Nephron (organoid): Measurements from ENCODE around the gene WNT2.

Experiments
- H3K27ac Mint-ChIP-seq, 3 experiments: 2 replicates each; pipeline ENCODE4 v1.8.0; 2020; ENCODE audit warnings: mixed read lengths in 3 of 3, mild to moderate bottlenecking in 2 of 3, moderate library complexity in 1 of 3
- H3K27me3 Mint-ChIP-seq: 2 replicates; pipeline ENCODE4 v1.8.0; 2021; ENCODE audit warnings: low read depth, mild to moderate bottlenecking, moderate library complexity, mixed read lengths
- H3K36me3 Mint-ChIP-seq: 2 replicates; pipeline ENCODE4 v1.8.0; 2020; ENCODE audit warnings: low read depth, mixed read lengths
- H3K4me1 Mint-ChIP-seq: 2 replicates; pipeline ENCODE4 v1.8.0; 2020; ENCODE audit warnings: mixed read lengths
- H3K4me3 Mint-ChIP-seq, 3 experiments: 2 replicates each; pipeline ENCODE4 v1.8.0; 2020; ENCODE audit warnings: mild to moderate bottlenecking in 3 of 3, mixed read lengths in 3 of 3, moderate library complexity in 2 of 3
- H3K9me3 Mint-ChIP-seq: 2 replicates; pipeline ENCODE4 v1.8.0; 2020; ENCODE audit warnings: mixed read lengths
- TF ChIP-seq, protein P1 (sequence below), 3 experiments: fragments of 200-600 bp; sonication (generic); IDR thresholded peaks; one replicate each; pipeline ENCODE4 v1.5.0; 2021; ENCODE audit warnings: antibody characterized with exemption in 3 of 3; ENCODE audit not compliant: unreplicated experiment in 3 of 3

WNT2 gene

DNA sequence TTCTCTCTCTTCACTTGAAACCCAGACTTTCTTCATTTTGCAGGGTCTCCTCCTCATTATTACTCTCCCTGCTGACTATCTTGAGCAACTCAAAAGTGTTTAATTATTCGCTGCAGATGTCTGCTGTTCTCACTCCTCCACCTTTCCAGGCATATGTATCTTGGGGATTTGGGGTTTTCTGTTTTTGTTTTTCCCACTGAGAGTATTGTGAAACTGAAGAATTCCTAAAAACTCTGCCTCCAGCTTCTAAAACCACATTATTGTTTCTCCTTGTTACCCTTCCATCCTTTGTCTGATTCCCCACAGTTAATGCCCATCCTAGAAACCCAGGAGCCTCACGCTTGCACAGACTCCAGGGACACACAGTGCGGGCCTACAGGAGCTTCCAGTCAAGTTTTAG, 51.3 kb downstream of the WNT2 start:
- no peaks in the 10 kb centered on the region for H3K4me1 Mint-ChIP-seq
- no peaks in the 10 kb centered on the region for H3K36me3 Mint-ChIP-seq
- no peak overlapping the region for H3K27ac Mint-ChIP-seq
- no peak overlapping the region for H3K4me3 Mint-ChIP-seq
- H3K9me3 Mint-ChIP-seq: no peaks in the 10 kb centered on the region
- H3K27me3 Mint-ChIP-seq: peaks cover 4% of the 10 kb centered on the region
- TF ChIP-seq, protein P1, sequence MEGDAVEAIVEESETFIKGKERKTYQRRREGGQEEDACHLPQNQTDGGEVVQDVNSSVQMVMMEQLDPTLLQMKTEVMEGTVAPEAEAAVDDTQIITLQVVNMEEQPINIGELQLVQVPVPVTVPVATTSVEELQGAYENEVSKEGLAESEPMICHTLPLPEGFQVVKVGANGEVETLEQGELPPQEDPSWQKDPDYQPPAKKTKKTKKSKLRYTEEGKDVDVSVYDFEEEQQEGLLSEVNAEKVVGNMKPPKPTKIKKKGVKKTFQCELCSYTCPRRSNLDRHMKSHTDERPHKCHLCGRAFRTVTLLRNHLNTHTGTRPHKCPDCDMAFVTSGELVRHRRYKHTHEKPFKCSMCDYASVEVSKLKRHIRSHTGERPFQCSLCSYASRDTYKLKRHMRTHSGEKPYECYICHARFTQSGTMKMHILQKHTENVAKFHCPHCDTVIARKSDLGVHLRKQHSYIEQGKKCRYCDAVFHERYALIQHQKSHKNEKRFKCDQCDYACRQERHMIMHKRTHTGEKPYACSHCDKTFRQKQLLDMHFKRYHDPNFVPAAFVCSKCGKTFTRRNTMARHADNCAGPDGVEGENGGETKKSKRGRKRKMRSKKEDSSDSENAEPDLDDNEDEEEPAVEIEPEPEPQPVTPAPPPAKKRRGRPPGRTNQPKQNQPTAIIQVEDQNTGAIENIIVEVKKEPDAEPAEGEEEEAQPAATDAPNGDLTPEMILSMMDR (IDR thresholded peaks at IDR 0.05; ENCODE audit: unreplicated experiment in 3 of 3): no peak

DNA sequence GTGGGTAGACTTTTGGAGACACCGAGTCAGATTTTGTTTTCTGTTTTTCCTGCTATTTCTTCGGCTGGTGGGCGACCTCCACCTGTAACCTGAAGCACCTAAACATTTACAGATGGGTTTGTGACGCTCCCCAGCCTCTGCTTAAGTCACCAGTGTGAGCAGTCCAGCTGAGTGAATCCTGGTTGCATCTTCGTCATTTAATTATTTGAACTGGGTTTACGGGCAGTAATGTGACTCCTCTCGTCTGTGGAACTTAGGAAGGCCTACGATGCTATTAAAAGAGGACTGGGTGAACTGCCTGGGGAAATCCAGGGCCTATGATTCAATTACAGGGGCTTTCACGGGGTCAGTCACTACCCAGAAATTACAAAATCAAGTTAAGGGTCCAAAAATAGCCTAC, 52.5 kb downstream of the WNT2 start:
- Mint-ChIP-seq H3K9me3 (no peaks in the 10 kb centered on the region), H3K27ac (no peak overlapping the region), H3K27me3 (peaks cover 4% of the 10 kb centered on the region)

DNA sequence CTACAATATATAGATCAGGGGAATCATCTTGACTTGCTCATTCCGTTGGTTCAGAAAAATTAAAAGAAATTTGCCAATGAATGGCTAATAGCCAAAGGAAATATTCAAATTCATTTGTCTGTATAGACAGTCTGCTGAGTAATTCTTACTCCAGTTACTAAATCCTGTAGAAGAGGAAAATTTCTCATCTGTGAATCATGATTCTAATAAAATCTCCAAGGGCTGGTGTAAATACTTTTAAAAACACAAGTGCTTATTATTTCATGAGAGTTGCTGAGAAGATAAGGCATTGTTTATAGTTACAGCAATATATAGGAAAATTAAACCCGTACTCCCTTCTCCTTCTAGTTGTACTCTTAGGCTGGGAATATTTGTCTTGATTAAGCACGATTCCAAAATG, 53.0 kb downstream of the WNT2 start:
- H3K4me3 Mint-ChIP-seq: no peak overlapping the region
- TF ChIP-seq, protein P1 (IDR thresholded peaks at IDR 0.05; ENCODE audit: unreplicated experiment in 3 of 3): no peak
- H3K9me3 Mint-ChIP-seq: no peaks in the 10 kb centered on the region
- no peak overlapping the region for H3K27ac Mint-ChIP-seq
- H3K36me3 Mint-ChIP-seq: no peaks in the 10 kb centered on the region
- no peaks in the 10 kb centered on the region for H3K4me1 Mint-ChIP-seq
- peaks cover 3% of the 10 kb centered on the region for H3K27me3 Mint-ChIP-seq

More for the DNA sequence above, 52.5 kb downstream of the WNT2 start:
- Mint-ChIP-seq H3K4me1 (no peaks in the 10 kb centered on the region), H3K4me3 (no peak overlapping the region), H3K36me3 (no peaks in the 10 kb centered on the region)
- TF ChIP-seq, protein P1 (IDR thresholded peaks at IDR 0.05; ENCODE audit: unreplicated experiment in 3 of 3): no peak

DNA sequence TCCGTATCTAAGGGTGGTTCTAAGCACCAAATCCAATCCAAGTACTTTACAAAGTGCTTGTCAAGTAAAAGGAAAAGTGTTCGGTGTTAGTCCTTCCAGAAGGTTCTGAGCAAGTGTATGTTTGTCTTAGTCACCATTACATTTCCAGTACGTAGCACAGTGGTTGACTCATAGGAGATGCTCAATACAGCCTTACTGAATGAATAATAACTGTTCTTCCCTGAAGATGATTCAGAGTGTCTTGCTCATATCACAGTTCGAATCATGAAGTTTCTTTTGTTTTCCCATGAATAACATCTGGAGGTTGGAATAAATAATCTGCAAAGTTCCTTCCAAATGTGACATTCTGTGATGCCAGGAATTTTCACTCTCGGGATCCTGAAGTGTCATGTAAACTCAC, 53.4 kb downstream of the WNT2 start:
- TF ChIP-seq, protein P1 (IDR thresholded peaks at IDR 0.05; ENCODE audit: unreplicated experiment in 3 of 3): no peak

DNA sequence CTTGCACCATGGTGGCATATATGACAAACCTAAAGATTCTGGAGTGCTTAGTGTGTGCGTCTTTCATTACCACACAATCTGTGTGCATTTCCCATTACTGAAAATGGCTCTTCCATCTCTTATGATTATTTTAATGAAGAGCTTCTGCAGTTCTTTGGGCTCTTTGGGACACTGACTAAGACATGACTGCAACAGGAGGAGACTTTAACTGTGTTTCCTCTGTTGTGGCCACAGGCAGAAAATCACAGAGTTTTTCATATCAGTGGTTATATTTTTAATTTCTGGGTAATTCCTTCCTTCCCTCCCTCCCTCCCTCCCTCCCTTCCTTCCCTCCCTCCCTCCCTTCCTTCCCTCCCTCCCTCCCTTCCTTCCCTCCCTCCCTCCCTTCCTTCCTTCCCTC, 58.1 kb downstream of the WNT2 start:
- no peaks in the 10 kb centered on the region for H3K36me3 Mint-ChIP-seq
- TF ChIP-seq, protein P1 (IDR thresholded peaks at IDR 0.05; ENCODE audit: unreplicated experiment in 3 of 3): no peak
- H3K27ac Mint-ChIP-seq: no peak overlapping the region
- no peaks in the 10 kb centered on the region for H3K27me3 Mint-ChIP-seq
- H3K4me1 Mint-ChIP-seq: no peaks in the 10 kb centered on the region
- H3K4me3 Mint-ChIP-seq: no peak overlapping the region
- no peaks in the 10 kb centered on the region for H3K9me3 Mint-ChIP-seq

More for the DNA sequence above, 53.4 kb downstream of the WNT2 start:
- H3K36me3 Mint-ChIP-seq: no peaks in the 10 kb centered on the region
- no peaks in the 10 kb centered on the region for H3K9me3 Mint-ChIP-seq
- no peak overlapping the region for H3K27ac Mint-ChIP-seq
- H3K4me1 Mint-ChIP-seq: no peaks in the 10 kb centered on the region
- H3K4me3 Mint-ChIP-seq: no peak overlapping the region
- no peaks in the 10 kb centered on the region for H3K27me3 Mint-ChIP-seq

DNA sequence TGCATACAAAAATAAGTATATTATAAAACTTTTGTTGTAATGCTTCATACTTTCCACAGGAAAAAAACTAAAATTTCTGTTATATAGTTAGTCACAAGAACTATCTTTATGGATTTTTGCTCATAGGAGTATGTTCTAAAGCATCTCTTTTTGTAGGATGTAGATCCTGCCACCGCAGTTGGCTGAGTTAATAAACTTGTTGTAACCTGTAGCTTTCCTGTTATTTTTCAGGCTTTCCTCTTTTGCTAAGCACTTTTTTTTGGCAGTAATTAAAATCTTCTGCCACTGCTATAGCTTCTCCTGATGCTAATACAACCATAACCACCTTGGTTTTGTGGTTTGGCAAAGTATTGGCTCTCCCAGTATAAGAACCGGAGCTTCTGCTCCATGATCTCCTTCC, 60.3 kb downstream of the WNT2 start:
- Mint-ChIP-seq H3K4me1 (no peaks in the 10 kb centered on the region), H3K36me3 (no peaks in the 10 kb centered on the region), H3K27me3 (no peaks in the 10 kb centered on the region), H3K4me3 (no peak overlapping the region), H3K9me3 (no peaks in the 10 kb centered on the region), H3K27ac (no peak overlapping the region)
- TF ChIP-seq, protein P1 (IDR thresholded peaks at IDR 0.05; ENCODE audit: unreplicated experiment in 3 of 3): no peak
